GM19372 (cell line): Measurements from ENCODE around the gene ISLR.

ENCODE experiments used
- ATAC-seq: cut with Tn5 transposase; IDR thresholded peaks from one replicate; pipeline ENCODE4 v1.9.1; 2021; ENCODE audit warnings: mild to moderate bottlenecking, low read depth, moderate library complexity; ENCODE audit not compliant: unreplicated experiment

The ISLR gene

GRCh38 chr15:74209997-74210671 lies 36.6 kb downstream of the ISLR start:
- no peak for ATAC-seq

GRCh38 chr15:74210729-74211128 lies 37.2 kb downstream of the ISLR start:
- ATAC-seq = no peak

GRCh38 chr15:74211656-74212055 lies 38.1 kb downstream of the ISLR start:
- no peak for ATAC-seq

- no peak for ATAC-seq
Measured at GRCh38 chr15:74212494-74212893, 39.0 kb downstream of the ISLR start.

- ATAC-seq = no peak
Measured at GRCh38 chr15:74213858-74214284, 40.4 kb downstream of the ISLR start.

GRCh38 chr15:74214324-74215021 lies 41.0 kb downstream of the ISLR start:
- ATAC-seq = no peak

GRCh38 chr15:74215958-74216357 lies 42.4 kb downstream of the ISLR start:
- no peak for ATAC-seq

- no peak for ATAC-seq
Measured at GRCh38 chr15:74216949-74217348, 43.4 kb downstream of the ISLR start.

GRCh38 chr15:74217907-74218885 lies 44.7 kb downstream of the ISLR start:
- no peak for ATAC-seq

- ATAC-seq = no peak
Measured at GRCh38 chr15:74220475-74221248, 47.2 kb downstream of the ISLR start.

GRCh38 chr15:74221399-74222239 lies 48.1 kb downstream of the ISLR start:
- no peak for ATAC-seq

- ATAC-seq = no peak
Measured at GRCh38 chr15:74222240-74223119, 49.0 kb downstream of the ISLR start.

- no peak for ATAC-seq
Measured at GRCh38 chr15:74225928-74226327, 52.4 kb downstream of the ISLR start.
